Measurements from ENCODE around the gene ADGRB2.

The ADGRB2 gene

GRCh38 chr1:31763671-31764311 is 349 bp downstream of the ADGRB2 start:
- no peak for DNase-seq (ENCODE audit: low read depth, low spot score)

DNA sequence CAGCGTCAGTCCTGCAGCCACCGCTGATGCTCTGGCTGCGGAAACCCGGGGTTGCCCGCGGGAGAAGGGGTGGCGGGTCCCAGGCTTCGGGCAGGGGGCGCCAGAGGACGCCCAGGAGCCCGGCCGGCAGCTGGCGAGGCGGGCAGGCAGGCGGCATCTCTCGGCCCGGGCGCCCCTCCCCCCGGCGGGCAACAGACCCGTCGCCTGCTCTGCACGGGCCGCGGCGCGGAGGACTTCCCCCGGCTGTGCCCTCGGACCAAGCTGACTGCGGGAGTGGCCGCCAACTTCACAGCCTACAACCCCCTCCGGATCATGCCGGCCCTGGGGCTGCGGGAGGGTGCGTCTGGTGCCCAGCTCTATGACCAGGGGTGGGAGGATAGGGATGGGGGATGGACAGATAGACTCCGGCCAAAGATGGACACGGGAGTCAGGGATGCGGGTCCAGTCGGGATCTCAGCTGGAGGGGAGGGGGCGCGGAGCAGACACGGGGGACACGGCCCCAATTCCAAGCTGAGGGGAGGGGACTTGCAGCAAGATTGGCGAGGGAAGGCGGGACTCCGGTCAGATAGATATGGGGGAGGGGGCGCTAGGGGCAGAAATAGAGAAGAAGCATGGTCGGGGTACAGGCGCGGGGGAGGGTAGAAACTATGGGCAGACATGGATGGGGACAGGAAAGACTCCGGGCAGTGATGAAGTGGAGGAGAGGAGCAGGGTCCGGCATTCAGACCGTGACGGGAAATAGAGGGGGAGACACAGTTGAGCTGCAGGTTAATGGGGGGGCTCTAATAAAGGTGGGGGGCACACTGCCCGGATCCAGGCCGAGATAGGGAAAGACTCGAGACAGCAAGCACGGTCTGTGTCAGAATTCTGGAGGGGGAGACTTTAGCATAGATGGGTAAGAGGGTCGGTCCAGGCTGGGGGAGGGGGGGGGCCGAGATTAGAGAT is 1.1 kb downstream of the ADGRB2 start:
- no peak for DNase-seq (ENCODE audit: low read depth, low spot score)

- no peak for DNase-seq (ENCODE audit: low read depth, low spot score)
Observed at GRCh38 chr1:31762323-31762722, 1.8 kb downstream of the ADGRB2 start.

- no peak for DNase-seq (ENCODE audit: low read depth, low spot score)
Observed at GRCh38 chr1:31761883-31762282, 2.3 kb downstream of the ADGRB2 start.

DNA sequence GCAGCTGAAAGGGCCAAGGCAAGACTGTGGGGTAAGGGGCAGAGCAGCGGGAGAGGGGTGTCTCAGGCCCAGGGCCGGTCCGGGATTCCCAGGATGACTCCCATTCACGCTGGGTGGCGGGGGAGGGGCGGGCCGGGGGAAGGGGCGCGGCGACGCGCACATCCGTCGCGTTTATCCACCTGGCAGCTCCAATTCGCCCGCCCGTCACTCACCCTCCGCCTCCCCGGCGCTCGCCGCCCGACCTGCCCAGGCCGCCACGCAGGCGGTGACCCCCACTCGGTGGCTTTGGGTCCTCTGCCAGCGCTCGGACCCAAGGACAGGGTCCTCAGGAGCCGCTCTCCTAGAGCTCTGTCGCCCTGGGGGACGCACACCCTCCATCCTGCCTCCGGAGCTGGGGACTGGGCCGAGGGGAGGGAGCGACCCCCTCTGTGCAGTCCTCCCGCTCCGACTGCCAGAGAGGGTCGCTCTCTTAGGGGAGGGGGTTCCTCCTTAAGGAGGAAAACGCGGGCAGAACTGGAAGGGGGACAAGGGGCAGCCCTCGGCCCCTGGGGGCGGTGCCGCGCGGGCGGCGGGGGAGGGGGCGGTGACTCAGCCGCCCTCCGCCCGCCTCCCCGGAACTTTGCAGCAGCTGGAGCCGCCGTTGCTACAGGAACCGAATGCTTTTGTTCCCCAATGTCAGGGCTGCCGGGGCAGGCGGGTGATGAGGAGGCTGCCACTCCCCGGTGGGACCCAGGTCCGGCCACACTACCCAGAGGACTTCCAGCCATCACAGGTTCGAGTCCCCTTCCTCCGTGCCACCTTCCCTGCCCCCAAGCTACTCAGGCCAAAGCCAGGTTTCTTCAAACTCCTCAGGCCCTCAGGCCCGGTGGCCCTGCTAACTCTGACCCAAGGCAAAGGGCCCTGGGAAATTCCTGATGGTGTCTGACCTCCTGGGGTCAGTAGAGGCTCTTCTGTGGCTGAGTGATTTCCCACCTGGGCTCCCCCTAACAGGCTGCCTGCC is 3.4 kb downstream of the ADGRB2 start:
- no peak for DNase-seq (ENCODE audit: low read depth, low spot score)

DNA sequence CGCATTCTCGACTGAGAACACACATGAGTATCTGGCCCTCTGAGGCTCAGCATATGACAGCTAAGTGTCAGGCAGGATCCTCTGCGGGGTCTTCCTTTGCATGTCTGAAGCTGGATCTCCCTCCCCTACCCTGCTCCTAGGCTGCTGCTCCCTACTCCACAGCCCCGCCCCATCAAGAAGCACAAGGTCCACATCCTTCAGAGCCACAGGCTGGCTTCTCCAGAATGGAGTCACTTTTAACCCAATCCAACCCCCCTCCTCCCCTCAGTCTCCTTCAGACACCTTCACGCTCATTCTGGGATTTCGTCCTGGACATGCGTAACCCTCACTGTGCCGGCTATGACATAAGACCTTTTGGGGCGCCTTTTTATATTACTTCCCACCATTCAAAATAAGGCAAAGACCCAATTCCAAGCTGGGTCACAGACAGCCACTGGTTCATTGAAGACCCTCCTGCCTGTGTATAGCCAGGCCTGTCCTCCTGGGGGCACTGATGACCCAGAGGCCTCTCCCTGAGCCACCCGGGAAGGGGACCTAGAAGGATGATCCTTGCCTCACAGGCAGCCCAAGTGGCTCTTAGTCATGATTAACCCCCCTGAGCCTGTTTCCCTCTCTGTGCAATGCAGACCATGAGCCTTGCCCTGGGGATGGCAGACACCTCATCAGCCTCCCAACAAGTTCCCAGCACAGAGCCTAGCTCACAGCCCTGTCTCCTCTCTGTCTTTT is 4.7 kb downstream of the ADGRB2 start:
- no peak for DNase-seq (ENCODE audit: low read depth, low spot score)

DNA sequence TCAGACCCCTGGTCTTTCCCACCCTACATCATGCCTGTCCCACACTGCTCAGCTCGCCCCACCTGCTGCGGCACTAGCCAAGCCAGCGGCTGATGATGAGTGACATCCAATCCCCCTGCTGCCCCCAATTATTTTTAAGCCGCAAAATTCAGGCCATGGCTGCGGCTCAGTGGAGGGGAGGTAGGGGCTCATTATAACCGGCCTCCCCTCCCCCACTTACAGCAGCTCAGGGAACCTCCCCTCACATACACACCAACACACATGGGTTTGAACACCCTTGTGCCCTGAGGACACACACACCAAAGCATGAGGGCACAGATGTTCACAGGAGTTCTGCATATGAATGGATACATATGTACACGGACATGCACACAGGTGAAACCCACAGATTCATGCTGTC is 5.3 kb downstream of the ADGRB2 start:
- DNase-seq (ENCODE audit: low read depth, low spot score): no peak

GRCh38 chr1:31757989-31758388 is 6.2 kb downstream of the ADGRB2 start:
- no peak for DNase-seq (ENCODE audit: low read depth, low spot score)

- no peak for DNase-seq (ENCODE audit: low read depth, low spot score)
Observed at GRCh38 chr1:31757204-31757679, 6.9 kb downstream of the ADGRB2 start.

DNA sequence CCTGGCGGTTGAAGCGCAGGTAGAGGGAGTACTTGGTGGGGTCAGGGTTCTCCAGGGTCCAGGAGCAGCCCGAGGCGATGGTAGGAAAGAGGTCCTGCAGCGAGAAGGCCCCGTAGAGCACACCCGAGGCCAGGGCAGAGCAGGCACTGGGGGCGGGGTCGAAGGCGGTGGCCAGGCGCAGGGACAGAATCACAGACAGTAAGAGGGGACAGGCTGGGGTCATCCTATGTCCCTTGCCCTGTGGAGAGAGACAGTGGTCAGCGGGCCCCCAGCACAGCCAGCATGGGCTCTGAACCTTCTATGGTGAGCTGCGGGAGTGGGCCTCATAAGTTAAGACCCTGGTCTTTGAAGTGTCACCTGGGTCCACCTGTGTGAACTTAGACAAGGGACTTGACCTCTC is 7.6 kb downstream of the ADGRB2 start:
- no peak for DNase-seq (ENCODE audit: low read depth, low spot score)

DNA sequence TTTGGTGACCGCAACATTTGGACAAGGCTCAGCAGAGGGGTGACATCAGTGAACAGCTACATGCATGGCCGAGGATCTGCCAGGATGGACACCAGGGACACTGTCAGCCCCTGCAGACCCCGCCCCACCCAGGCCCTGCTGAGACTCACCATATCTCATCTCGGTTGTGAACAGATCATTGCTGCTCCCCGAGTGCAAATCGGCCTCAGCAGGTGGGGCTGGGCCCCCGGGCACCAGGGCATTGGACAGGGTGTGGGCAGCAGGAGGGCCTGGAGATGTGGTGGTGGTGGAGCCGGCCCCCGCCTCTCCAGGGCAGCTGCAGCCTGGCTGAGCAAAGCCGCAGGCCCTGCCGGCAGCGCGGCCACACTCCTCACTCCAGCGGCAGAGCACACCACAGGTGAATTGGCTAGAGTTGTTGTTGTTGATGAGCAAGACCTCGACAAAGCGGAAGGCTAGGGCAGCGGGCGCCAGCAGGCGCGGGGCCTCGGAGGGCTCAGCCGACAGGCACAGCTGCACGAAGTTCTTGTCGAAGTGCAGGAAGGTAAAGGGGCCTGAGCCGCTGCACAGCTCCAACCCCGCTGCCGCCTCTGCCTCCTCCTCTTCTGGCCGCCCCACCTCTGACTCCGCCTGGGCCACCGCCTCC is 8.2 kb downstream of the ADGRB2 start:
- DNase-seq (ENCODE audit: low read depth, low spot score): no peak

DNA sequence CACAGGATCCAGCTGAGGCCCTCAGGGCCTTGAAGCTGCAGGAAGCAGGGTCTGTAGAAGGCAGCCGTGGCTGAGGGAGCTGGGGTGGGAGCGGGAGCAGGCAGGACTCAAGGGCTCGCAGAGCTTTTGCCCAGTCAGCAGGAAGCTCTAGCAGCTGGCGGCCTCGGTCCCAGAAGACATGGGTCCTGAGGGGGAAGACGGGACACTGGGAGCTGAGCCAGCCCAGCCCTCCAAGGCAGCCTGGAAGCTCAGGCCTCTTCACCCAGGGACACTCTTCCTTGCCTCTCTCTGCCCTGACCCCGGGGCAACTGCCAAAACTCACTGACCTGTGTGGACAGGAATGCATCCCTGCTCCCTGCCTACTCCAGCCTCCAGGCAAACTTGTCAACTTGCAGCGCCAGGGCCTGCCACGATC is 8.9 kb downstream of the ADGRB2 start:
- no peak for DNase-seq (ENCODE audit: low read depth, low spot score)

DNA sequence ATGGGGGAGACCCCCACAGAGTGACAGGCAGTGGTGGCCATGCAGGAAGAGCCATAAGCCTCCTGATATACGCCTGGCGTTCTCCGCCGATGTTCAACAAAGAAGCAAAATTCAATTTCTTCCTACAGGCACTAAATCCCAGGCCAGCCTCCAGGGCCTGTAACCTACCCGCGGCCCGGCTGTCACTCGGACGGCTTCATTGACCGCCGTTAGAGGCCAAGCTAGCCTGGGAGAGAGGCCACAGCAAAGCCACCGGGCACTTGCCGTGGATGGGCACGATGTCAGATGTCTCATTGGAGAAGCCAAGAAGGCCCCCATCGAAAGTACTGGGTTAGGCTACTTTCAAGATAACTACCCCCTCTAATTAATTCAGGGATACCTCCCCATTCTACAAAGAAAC is 9.7 kb downstream of the ADGRB2 start:
- DNase-seq (ENCODE audit: low read depth, low spot score): no peak

GRCh38 chr1:31753707-31754349 is 10.3 kb downstream of the ADGRB2 start:
- no peak for DNase-seq (ENCODE audit: low read depth, low spot score)

- DNase-seq (ENCODE audit: low read depth, low spot score): no peak
Observed at GRCh38 chr1:31752952-31753475, 11.1 kb downstream of the ADGRB2 start.

DNA sequence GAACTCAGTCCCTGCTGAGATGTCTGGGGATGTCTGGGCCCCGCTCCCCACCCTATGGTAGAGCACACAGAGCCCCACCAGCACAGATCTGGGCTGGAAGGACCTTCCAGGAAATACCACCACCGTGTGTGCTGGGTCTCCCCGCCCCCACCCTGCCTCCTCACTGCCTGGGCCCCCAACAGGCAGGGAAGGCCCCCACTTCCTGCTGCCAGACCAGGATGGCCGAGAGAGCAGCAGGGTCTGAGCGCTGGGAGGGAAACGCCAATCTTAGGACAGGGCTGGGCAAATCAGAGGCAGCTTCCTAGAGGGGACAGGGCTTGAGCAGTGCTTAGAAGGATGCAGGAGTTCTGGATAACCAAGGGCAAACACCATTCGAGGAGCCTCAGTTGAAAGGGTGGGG is 11.9 kb downstream of the ADGRB2 start:
- DNase-seq (ENCODE audit: low read depth, low spot score): no peak

DNA sequence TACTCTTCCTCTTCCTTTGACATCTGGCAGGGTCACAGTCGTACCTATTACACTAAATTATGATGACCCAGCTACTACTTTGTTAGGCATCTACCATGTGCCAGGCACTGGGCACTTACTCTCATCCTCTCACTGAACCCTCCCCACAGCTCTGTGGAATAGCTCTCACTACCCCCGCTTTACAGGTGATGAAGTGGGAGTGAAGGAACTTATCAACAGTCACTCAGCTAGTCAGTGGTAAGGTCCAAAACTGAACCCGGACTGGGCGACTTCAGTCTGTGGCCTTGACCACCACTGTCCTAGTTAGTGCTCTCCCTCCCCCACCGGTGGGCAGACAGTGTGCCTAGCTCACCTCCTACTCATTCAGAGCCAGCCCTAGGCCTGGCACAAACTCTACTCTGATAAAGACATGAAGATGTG is 12.3 kb downstream of the ADGRB2 start:
- DNase-seq (ENCODE audit: low read depth, low spot score): no peak

- no peak for DNase-seq (ENCODE audit: low read depth, low spot score)
Observed at GRCh38 chr1:31750858-31751510, 13.2 kb downstream of the ADGRB2 start.
